HepG2 (cell line): ENCODE data around the gene FAIM. TPM values are rescaled to one million over a fixed set of nuclear protein-coding genes. Genes with fewer than 3 reads are reported as not detected.
A peak's percentile ranks its signal among the peaks of the same experiment; 100 is the strongest.

Source experiments
- ARNT2 ChIP-seq: sonication (generic); formaldehyde crosslinking; IDR thresholded peaks from 2 replicates; pipeline ENCODE4 v1.8.0; 2022; ENCODE audit warnings: mild to moderate bottlenecking, low read depth, missing genetic modification reagents, moderate library complexity
- CAMTA2 ChIP-seq: sonication (generic); formaldehyde crosslinking; IDR thresholded peaks from 2 replicates; pipeline ENCODE4 v1.4.0; 2020; ENCODE audit warnings: mild to moderate bottlenecking, missing genetic modification reagents, borderline replicate concordance
- FOXP4 ChIP-seq: sonication (generic); formaldehyde crosslinking; IDR thresholded peaks from 2 replicates; pipeline ENCODE4 v1.4.0; 2020; ENCODE audit warnings: missing genetic modification reagents
- GABPA ChIP-seq, 2 experiments: IDR thresholded peaks; 2 replicates each; pipeline ENCODE4 v1.6.1; 2011 to 2016; ENCODE audit warnings: low read depth in 2 of 2, low read length in 1 of 2, missing biosample characterization in 1 of 2, missing genetic modification characterization in 1 of 2
- IRF2 ChIP-seq: IDR thresholded peaks from 2 replicates; pipeline ENCODE4 v1.6.1; 2018; ENCODE audit warnings: missing genetic modification reagents, missing compliant biosample characterization
- MED8 ChIP-seq: sonication (generic); formaldehyde crosslinking; IDR thresholded peaks from 2 replicates; pipeline ENCODE4 v1.8.1; 2023; ENCODE audit warnings: mild to moderate bottlenecking, missing genetic modification reagents; ENCODE audit not compliant: insufficient replicate concordance
- MIER2 ChIP-seq: IDR thresholded peaks from 2 replicates; pipeline ENCODE4 v1.6.1; 2016; ENCODE audit warnings: missing biosample characterization, missing genetic modification reagents
- MYC ChIP-seq: sonication (generic); formaldehyde crosslinking; IDR thresholded peaks from 2 replicates; pipeline ENCODE4 v1.9.0; 2021; ENCODE audit warnings: missing genetic modification reagents, borderline replicate concordance
- PRDM4 ChIP-seq: sonication (generic); formaldehyde crosslinking; IDR thresholded peaks from 2 replicates; pipeline ENCODE4 v1.9.0; 2021; ENCODE audit warnings: missing genetic modification reagents, borderline replicate concordance
- RFX3 ChIP-seq: IDR thresholded peaks from 2 replicates; pipeline ENCODE4 v1.6.1; 2016; ENCODE audit warnings: missing biosample characterization, missing genetic modification reagents
- SIX1 ChIP-seq: sonication (generic); formaldehyde crosslinking; IDR thresholded peaks from 2 replicates; pipeline ENCODE4 v1.4.0; 2020; ENCODE audit warnings: missing genetic modification reagents, borderline replicate concordance
- SNRNP70 ChIP-seq: fragments of 200-400 bp; formaldehyde crosslinking; IDR thresholded peaks from 2 replicates; pipeline ENCODE4 v1.6.1; 2017; ENCODE audit warnings: mild to moderate bottlenecking, low read depth, low read length, moderate library complexity
- SSRP1 ChIP-seq: IDR thresholded peaks from 2 replicates; pipeline ENCODE4 v1.6.1; 2016; ENCODE audit warnings: control low read depth
- TFDP1 ChIP-seq: IDR thresholded peaks from 2 replicates; pipeline ENCODE4 v1.6.1; 2016; ENCODE audit warnings: missing compliant biosample characterization, missing genetic modification reagents, borderline replicate concordance
- ZBTB37 ChIP-seq: sonication (generic); formaldehyde crosslinking; IDR thresholded peaks from 2 replicates; pipeline ENCODE4 v1.4.0; 2020; ENCODE audit warnings: mild to moderate bottlenecking, missing genetic modification reagents
- ZBTB43 ChIP-seq: sonication (generic); formaldehyde crosslinking; conservative IDR thresholded peaks from 2 replicates; pipeline ENCODE4 v1.4.0; 2020; ENCODE audit warnings: missing genetic modification reagents
- ZFP37 ChIP-seq: sonication (generic); formaldehyde crosslinking; IDR thresholded peaks from 2 replicates; pipeline ENCODE4 v1.4.0; 2020; ENCODE audit warnings: missing genetic modification reagents, borderline replicate concordance
- ZNF17 ChIP-seq: sonication (generic); formaldehyde crosslinking; IDR thresholded peaks from 2 replicates; pipeline ENCODE4 v1.5.0; 2020; ENCODE audit warnings: mild to moderate bottlenecking, missing genetic modification reagents
- ZNF263 ChIP-seq: sonication (generic); formaldehyde crosslinking; IDR thresholded peaks from 2 replicates; pipeline ENCODE4 v1.4.0; 2020; ENCODE audit warnings: missing genetic modification reagents
- ZNF274 ChIP-seq: sonication (generic); formaldehyde crosslinking; IDR thresholded peaks from 2 replicates; pipeline ENCODE4 v1.5.1; 2020; ENCODE audit warnings: mild to moderate bottlenecking, missing genetic modification reagents
- ZNF850 ChIP-seq: sonication (generic); formaldehyde crosslinking; conservative IDR thresholded peaks from 2 replicates; pipeline ENCODE4 v1.9.0; 2021; ENCODE audit warnings: mild to moderate bottlenecking, missing genetic modification reagents
- polyA plus RNA-seq, 8 experiments: library from polyadenylated mRNA; depleted of rRNA in 3 of 8; stranded (reverse) in 7 of 8; unstranded in 1 of 8; fragments of >200 nt; fragmentation: Illumina TruSeq in 4 of 8; extraction: Trizol in 4 of 8; gene quantifications; 2 replicates each; pipeline versions ENCODE4 v1.2.1 to v1.2.3, GENCODE V29; 2011 to 2016; ENCODE audit warnings: low read depth in 4 of 8, missing spikeins in 1 of 8, mixed read lengths in 1 of 8; ENCODE audit not compliant: insufficient read depth in 1 of 8
- total RNA-seq, 5 experiments: library from RNA; depleted of rRNA; stranded (reverse); fragments of >200 nt; fragmentation: Illumina TruSeq; extraction: Trizol; gene quantifications; 2 replicates each; pipeline ENCODE4 v1.2.3, GENCODE V29; 2016; ENCODE audit warnings: low read depth in 1 of 5

Gene FAIM
- total and polyA plus RNA-seq, 2 of the 13 experiments (the other 11 are each of a cell fraction or from before 2014, with no cell fraction given): 4.3 to 25.8 TPM

GRCh38 chr3:138594150-138594934 lies 14.2 kb upstream of the FAIM start, which contains the start of gene CEP70 (continued):
- TF ChIP-seq FOXP4 (CRISPR knock-in tag) (peak; percentile 49; the same call in 1 of the 2 replicates), MIER2 (peak; percentile 67; the same call in 1 of the 2 replicates), ZNF850 (no peak), ARNT2 (CRISPR knock-in tag) (peak; percentile 48; the same call in 1 of the 2 replicates), MYC (CRISPR knock-in tag) (peak; percentile 56; the same call in 1 of the 2 replicates), SIX1 (CRISPR knock-in tag) (no peak), ZNF17 (CRISPR knock-in tag) (no peak), SSRP1 (CRISPR knock-in tag) (no peak), ZBTB43 (CRISPR knock-in tag) (peak; percentile 79; the same call in 1 of the 2 replicates), GABPA (IDR thresholded peaks at IDR 0.05; ENCODE audit: low read depth, low read length) (no peak), GABPA (CRISPR knock-in tag; IDR thresholded peaks at IDR 0.05; ENCODE audit: low read depth) (peak; percentile 59), RFX3 (CRISPR knock-in tag) (no peak), ZFP37 (CRISPR knock-in tag) (peak; percentile 61; the same call in 1 of the 2 replicates), TFDP1 (CRISPR knock-in tag) (peak; percentile 72), IRF2 (CRISPR knock-in tag) (peak; percentile 52), CAMTA2 (CRISPR knock-in tag) (no peak), ZNF263 (peak; percentile 19; the same call in 1 of the 2 replicates), MED8 (CRISPR knock-in tag) (no peak), PRDM4 (CRISPR knock-in tag) (no peak), ZNF274 (CRISPR knock-in tag) (no peak), ZBTB37 (CRISPR knock-in tag) (no peak), SNRNP70 (no peak)
